Neural crest cell (in vitro differentiated cells): Measurements from ENCODE around the gene NGEF. TPM values are rescaled to one million over a fixed set of nuclear protein-coding genes. Genes with fewer than 3 reads are reported as not detected.

Experiments used
- DNase-seq: peaks from one replicate; pipeline ENCODE4 v3.0.0; 2021; ENCODE audit warnings: low read depth, mixed read lengths, low spot score
- H3K27ac Mint-ChIP-seq: one replicate; pipeline ENCODE4 v1.8.0; 2021; ENCODE audit warnings: mild to moderate bottlenecking, mixed read lengths; ENCODE audit not compliant: unreplicated experiment
- H3K27me3 Mint-ChIP-seq: 2 replicates; pipeline ENCODE4 v1.8.0; 2021; ENCODE audit warnings: low read depth, mild to moderate bottlenecking, mixed read lengths
- H3K36me3 Mint-ChIP-seq: 2 replicates; pipeline ENCODE4 v1.8.0; 2021; ENCODE audit warnings: low read depth, mild to moderate bottlenecking, mixed read lengths
- H3K4me1 Mint-ChIP-seq: 2 replicates; pipeline ENCODE4 v1.8.0; 2021; ENCODE audit warnings: mixed read lengths
- H3K4me3 Mint-ChIP-seq: one replicate; pipeline ENCODE4 v1.8.0; 2021; ENCODE audit warnings: mild to moderate bottlenecking, mixed read lengths
- H3K9me3 Mint-ChIP-seq: 2 replicates; pipeline ENCODE4 v1.8.0; 2021; ENCODE audit warnings: mixed read lengths
- total RNA-seq: library from RNA; stranded (reverse); gene quantifications from 2 replicates; pipeline ENCODE4 v1.2.1, GENCODE V29; 2021
- TF ChIP-seq, protein P1 (sequence below): fragments of 200-600 bp; sonication (generic); conservative IDR thresholded peaks from 2 replicates; pipeline ENCODE4 v1.5.0; 2021; ENCODE audit warnings: antibody characterized with exemption, mild to moderate bottlenecking

Gene NGEF
- total RNA-seq, 1 donor from 2014 or later, result 0.96 TPM

DNA sequence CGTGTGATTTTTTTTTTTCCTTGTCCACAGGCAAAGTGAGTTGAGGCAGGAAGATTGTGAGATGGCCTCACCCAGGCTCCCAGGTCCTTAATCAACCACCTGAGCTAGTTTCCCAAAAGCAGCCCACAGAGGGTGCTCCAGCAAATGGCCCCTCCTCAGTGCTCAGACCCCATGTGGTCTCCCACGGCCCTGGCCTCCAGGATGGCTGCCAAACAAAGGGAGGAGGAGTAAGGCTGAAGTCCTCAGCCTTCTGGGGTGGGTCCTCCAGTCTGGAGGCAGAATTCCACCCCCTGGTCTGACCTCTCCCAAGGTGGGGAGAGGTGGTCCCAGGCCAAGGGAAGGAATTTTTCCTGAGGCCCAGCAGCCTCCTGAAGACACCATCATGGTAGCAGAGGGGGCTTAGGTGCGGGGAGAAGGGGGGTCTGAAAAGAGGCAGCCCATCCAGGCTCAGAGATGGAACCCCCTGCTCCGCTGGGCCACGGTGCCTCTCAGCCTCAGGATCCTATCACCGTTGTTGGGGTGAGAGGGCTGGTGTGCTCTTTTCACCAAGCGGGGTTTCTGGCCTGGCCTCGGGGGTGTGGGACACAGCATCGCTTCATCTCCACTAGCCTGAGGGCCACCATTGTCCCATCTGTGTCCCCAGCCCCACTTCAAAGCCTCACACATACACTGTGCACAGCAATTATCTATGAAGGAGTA, 2.3 kb downstream of the NGEF start:
- H3K4me1 Mint-ChIP-seq, result no peaks in the 10 kb centered on the region
- TF ChIP-seq, protein P1, sequence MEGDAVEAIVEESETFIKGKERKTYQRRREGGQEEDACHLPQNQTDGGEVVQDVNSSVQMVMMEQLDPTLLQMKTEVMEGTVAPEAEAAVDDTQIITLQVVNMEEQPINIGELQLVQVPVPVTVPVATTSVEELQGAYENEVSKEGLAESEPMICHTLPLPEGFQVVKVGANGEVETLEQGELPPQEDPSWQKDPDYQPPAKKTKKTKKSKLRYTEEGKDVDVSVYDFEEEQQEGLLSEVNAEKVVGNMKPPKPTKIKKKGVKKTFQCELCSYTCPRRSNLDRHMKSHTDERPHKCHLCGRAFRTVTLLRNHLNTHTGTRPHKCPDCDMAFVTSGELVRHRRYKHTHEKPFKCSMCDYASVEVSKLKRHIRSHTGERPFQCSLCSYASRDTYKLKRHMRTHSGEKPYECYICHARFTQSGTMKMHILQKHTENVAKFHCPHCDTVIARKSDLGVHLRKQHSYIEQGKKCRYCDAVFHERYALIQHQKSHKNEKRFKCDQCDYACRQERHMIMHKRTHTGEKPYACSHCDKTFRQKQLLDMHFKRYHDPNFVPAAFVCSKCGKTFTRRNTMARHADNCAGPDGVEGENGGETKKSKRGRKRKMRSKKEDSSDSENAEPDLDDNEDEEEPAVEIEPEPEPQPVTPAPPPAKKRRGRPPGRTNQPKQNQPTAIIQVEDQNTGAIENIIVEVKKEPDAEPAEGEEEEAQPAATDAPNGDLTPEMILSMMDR, result no peak
- H3K4me3 Mint-ChIP-seq, result no peak overlapping the region
- H3K27me3 Mint-ChIP-seq, result no peaks in the 10 kb centered on the region
- no peak overlapping the region for H3K27ac Mint-ChIP-seq
- no peaks in the 10 kb centered on the region for H3K36me3 Mint-ChIP-seq
- H3K9me3 Mint-ChIP-seq, result peaks cover 4% of the 10 kb centered on the region
- DNase-seq, result no peak

DNA sequence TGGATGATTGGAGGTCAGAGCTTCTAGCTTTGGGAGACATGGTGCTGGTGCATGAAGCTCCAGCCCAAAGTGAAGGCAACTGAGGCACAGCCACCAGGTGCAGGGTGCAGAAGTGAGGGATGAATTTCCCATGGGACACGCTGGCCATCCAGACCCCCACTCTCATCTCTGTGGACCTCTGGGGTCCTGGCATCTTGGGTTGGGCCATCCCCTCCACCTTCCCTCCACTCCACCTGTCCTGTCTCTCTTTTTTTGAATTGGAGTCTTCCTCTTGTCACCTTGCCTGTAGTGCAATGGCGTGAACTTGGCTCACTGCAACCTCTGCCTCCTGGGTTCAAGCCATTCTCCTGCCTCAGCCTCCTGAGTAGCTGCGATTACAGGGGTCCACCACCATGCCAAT, 3.4 kb downstream of the NGEF start:
- Mint-ChIP-seq H3K27ac (no peak overlapping the region), H3K36me3 (no peaks in the 10 kb centered on the region), H3K9me3 (no peaks in the 10 kb centered on the region), H3K27me3 (no peaks in the 10 kb centered on the region), H3K4me1 (no peaks in the 10 kb centered on the region), H3K4me3 (no peak overlapping the region)
- TF ChIP-seq, protein P1, result no peak
- no peak for DNase-seq

DNA sequence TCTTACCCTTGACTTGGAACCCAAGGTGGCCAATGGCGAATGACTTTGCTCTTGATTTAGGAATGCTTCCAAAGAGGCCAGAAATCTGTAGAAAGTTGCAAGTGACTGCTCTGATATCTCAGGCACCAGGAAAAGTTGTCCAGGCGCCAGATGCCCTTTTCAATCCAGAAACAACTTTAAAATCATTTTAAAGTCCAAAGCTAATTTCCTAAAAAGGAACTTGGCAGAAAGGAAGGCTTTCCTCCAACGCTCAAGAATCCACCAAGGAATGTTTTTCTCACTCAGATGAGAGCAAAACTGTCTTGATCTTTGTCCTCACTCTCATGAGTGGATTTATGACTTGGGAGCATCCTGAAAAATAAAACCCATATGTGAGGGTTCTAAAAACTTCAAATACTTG, 5.3 kb downstream of the NGEF start:
- no peak for DNase-seq
- Mint-ChIP-seq H3K9me3 (no peaks in the 10 kb centered on the region), H3K36me3 (no peaks in the 10 kb centered on the region), H3K27me3 (no peaks in the 10 kb centered on the region), H3K4me3 (no peak overlapping the region), H3K4me1 (no peaks in the 10 kb centered on the region), H3K27ac (no peak overlapping the region)
- TF ChIP-seq, protein P1, result no peak

DNA sequence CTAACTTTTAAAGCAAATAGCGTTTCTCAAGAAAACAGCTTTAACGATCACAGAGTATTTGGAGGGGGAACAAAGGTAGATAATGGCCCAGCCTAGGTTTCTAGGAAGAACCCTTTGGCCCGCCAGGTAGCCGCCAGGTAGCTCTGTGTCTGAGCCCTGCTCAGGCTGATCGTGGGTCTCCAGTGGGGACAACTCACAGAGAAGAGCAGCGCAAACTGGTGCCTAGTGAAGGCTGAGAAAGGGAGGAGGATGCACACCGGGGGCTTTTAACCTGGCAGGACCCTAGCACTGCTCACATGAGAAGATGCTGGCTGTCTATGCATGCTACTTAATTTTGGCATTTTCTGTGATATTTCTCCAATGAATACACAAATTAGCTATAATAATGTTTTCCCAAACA, 5.8 kb downstream of the NGEF start:
- DNase-seq, result no peak
- Mint-ChIP-seq H3K4me1 (no peaks in the 10 kb centered on the region), H3K27me3 (no peaks in the 10 kb centered on the region), H3K9me3 (no peaks in the 10 kb centered on the region), H3K4me3 (no peak overlapping the region), H3K36me3 (no peaks in the 10 kb centered on the region), H3K27ac (no peak overlapping the region)
- TF ChIP-seq, protein P1, result no peak

DNA sequence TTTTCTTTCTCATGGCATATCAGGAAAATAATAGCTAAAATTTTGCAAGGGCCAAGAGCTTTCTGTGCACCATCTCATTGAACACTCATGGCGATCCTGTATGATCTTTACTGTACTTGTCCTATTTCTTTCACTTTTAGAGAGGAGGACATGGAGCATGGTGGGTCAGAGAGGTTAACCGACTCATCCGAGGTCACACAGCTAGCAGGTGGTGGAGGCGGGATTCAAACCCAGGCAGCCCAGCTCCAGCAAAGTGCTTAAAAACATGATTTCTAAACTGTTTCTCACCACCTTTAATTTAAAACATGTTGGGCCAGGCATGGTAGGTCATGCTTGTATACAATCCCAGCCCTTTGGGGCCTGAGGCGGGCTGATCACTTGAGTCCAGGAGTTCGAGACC, 6.4 kb downstream of the NGEF start:
- Mint-ChIP-seq H3K27ac (no peak overlapping the region), H3K4me1 (no peaks in the 10 kb centered on the region), H3K36me3 (no peaks in the 10 kb centered on the region), H3K4me3 (no peak overlapping the region), H3K9me3 (no peaks in the 10 kb centered on the region), H3K27me3 (no peaks in the 10 kb centered on the region)
- TF ChIP-seq, protein P1, result no peak
- DNase-seq, result no peak
